ENCODE data around the gene PACRG.

- no peak for TF ChIP-seq POLR2A (IDR thresholded peaks at IDR 0.05; ENCODE audit: low read length)
- TF ChIP-seq GATA1 (IDR thresholded peaks at IDR 0.05; ENCODE audit: low read depth, low read length), result no peak
Measured at GRCh38 chr6:163324326-163324687, 596.5 kb downstream of the PACRG start.
